GM19239 (cell line): ENCODE results near the gene HLA-DMA.
"Not testable (repeated sequence)": the region's sequence is repeated elsewhere in the genome, so short reads cannot be mapped to it uniquely, and the experiment has no call there.

ENCODE experiments used
- DNase-seq: peaks from one replicate; pipeline ENCODE4 v3.0.0; 2011; ENCODE audit warnings: low spot score; ENCODE audit not compliant: insufficient read length
- FAIRE-seq: peaks from 2 replicates; lab custom pipeline; 2011; peaks lifted over from hg19 to GRCh38; lab: Jason Lieb, UNC

Gene HLA-DMA

GRCh38 chr6:32960563-32960962 is 7.7 kb upstream of the HLA-DMA start:
- DNase-seq (no peak), FAIRE-seq (no peak)

DNA sequence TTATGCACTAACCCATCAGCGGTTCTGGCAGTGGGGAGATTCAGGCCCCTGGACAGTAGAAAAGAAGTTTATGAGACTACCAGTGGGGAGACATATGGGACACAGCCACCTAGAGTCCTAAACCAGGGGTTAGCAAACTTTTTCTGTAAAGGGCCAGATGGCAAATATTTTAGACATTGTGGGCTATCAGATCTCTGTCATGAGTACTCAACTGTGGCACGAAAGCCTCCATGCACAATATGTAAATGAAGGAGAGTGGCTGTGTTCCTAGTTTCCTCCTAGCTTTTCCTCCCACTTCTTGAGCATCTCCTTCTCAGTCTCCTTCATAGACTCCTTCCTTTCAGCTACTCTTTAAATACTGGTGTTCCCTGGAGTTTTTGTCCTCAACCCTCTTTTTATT is 3.3 kb upstream of the HLA-DMA start:
- FAIRE-seq (peak; percentile 79), DNase-seq (no peak)

- peak; percentile 95 for FAIRE-seq
- DNase-seq: no peak
Observed at GRCh38 chr6:32954986-32955802, 2.3 kb upstream of the HLA-DMA start.

GRCh38 chr6:32954267-32954666 is 1.4 kb upstream of the HLA-DMA start:
- no peak for FAIRE-seq
- no peak for DNase-seq

DNA sequence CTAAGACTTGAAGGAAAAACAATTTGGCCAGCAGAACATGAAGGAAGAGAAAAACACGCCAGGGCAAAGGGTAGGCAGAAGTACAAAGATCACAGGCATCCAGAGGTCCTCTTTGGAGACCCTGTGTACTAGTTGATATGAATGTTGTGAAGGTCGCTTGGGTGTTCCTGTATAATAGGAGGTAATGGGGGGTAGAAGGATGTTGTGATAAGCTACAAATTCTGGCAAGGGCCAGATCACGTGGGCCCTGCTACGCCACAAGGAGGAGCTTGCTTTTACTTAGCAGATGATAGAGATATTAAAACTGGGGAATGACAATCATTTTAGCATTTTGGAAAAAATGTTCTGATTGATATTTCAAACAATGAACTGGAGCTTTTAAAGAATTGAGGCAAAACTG is 878 bp upstream of the HLA-DMA start:
- FAIRE-seq (peak; percentile 68), DNase-seq (no peak)

GRCh38 chr6:32950449-32950848 is 2.4 kb downstream of the HLA-DMA start:
- DNase-seq (no peak), FAIRE-seq (no peak)

DNA sequence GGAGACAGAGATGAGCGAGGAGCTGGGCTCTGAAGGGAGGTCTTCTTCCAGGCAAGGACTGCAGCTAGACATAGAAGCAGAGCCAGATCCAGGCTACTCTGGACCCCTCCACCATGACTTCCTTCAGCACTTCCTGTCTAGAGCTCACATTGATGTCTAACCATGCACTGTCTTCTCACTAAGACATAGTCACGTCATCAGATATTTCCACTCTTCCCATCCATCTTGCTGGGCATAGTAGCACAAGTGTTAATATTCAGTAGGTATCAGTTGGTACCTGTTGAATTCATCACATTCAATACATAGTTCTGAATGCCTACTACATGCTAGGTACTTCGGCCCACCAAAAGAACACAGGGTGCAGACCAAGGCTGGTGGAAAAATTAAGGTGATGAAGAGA is 2.9 kb downstream of the HLA-DMA start:
- DNase-seq (no peak), FAIRE-seq (no peak)

GRCh38 chr6:32949113-32949512 is 3.8 kb downstream of the HLA-DMA start:
- no peak for FAIRE-seq
- no peak for DNase-seq

- peak; percentile 96 for FAIRE-seq
- no peak for DNase-seq
Observed at GRCh38 chr6:32947552-32948465, 5.1 kb downstream of the HLA-DMA start.

DNA sequence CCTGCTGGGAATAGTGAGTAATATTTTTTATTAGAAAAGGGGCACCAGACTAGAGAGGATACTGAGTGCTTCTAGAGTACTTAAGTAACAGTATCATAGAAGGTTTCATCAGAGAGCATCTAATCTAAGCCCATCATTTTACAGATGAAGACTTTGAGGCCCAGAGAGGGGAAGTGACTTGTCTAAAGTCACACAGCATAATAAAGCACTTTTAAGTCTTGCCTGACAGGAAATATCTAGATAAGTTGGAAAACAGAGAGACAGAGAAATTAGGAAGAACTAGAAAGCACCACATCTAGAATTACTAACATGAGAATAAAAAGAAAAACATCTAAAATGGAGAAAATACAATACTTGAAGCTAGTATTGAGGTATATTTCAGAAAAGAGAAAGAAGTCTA is 6.0 kb downstream of the HLA-DMA start:
- no peak for DNase-seq
- no peak for FAIRE-seq

GRCh38 chr6:32945953-32946352 is 6.9 kb downstream of the HLA-DMA start:
- FAIRE-seq (no peak), DNase-seq (no peak)

GRCh38 chr6:32945108-32945760 is 7.7 kb downstream of the HLA-DMA start:
- DNase-seq (no peak), FAIRE-seq (peak; percentile 88)

DNA sequence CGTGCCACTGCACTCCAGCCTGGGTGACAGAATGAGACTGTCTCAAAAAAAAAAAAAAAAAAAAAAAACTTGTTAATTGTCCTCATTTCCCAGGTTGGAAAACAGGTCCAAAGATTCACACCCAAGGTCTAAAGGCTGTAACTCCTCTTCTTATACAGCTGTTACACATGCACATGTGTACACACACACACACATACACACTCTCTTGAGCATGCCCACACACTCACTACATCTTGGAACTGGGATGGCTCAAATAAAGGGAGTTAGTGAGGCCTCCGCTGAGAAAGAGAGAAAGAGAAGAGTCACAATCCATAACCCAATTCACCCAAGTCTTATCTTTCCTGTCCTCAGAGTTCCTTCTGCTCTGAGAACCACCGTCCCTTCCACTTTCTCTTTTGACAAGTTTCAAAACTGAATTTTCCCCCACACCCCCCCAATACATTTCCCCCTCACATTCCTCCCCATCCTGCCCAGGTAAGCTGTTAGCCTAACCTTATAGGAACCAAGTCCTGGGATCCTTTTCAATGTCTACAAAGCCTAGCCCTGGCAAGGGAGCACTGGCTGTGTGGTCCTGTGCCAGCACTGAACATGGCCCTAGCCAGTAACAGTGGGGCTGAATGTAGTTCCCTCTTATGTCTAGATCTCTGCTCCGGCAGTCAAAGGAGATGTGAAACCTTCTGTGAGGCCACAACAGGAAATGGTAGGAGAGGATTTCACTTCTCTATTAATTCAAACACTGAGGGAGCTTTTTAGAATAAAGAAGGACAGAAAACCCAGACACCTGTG is 8.8 kb downstream of the HLA-DMA start:
- FAIRE-seq (peak; percentile 100), DNase-seq (no peak)

DNA sequence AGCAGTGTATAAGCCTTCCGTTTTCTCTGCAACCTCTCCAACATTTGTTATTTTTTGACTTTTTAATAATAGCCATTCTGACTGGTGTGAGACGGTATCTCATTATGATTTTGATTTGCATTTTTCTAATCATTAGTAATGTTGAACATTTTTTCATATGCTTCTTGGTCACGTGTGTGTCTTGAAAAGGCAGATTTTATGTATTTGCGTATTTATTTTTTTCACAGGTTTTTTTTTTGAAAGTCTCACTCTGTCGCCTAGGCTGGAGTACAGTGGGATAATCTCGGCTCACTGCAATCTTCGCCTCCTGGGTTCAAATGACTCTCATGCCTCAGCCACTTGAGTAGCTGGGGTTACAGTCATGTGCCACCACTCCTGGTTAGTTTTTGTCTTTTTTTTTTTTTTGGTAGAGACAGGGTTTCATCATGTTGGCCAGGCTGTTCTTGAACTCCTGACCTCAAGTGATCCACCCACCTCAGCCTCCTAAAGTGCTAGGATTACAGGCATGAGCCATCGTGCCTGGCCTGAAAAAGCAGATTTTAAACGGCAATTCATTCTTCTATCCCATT is 10.3 kb downstream of the HLA-DMA start:
- not testable (repeated sequence) for DNase-seq
- peak; percentile 86 for FAIRE-seq

- DNase-seq (no peak), FAIRE-seq (peak; percentile 99)
Observed at GRCh38 chr6:32941214-32941768, 11.6 kb downstream of the HLA-DMA start.

DNA sequence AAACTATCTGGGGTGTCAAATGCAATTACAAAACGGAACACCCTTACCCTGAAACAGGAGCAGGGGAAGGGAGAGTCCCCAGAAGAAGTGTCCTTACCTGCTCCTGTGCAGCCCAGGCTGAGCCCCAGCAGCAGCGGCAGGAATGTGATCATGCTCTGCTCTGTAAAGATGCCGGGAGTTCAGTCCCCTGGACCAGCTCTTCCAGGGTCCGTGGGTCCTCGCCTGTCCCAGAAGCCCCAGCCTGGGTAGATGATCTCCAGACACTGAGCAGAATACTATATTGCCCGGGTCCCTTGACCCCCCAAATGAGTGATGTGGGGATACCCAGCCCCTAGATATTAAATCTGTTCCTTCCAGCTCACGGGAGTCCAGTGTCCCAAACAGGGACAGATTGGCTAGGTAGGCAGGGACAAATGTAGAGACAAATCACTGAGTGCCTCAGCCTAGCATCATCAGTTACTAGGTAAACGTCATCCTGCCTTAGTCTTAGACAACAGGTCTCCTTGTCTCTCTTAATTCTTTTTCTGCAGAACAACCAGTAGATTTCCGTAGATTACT is 12.2 kb downstream of the HLA-DMA start, which contains the start of gene HLA-DMB:
HLA-DMB (minus strand) TSS at position 373 of the 558 bp plus-strand sequence; CDS start at position 152, 221 bp downstream.
- DNase-seq: peak; percentile 59
- no peak for FAIRE-seq

GRCh38 chr6:32938494-32938893 is 14.4 kb downstream of the HLA-DMA start:
- DNase-seq (no peak), FAIRE-seq (no peak)

- DNase-seq: no peak
- no peak for FAIRE-seq
Observed at GRCh38 chr6:32937230-32937633, 15.7 kb downstream of the HLA-DMA start.
